SJCRH30 (cell line): ENCODE measurements around the gene KDM7A. TPM values are rescaled to one million over a fixed set of nuclear protein-coding genes. Genes with fewer than 3 reads are reported as not detected.
"Not testable (repeated sequence)": the region's sequence is repeated elsewhere in the genome, so short reads cannot be mapped to it uniquely, and the experiment has no call there.

Experiments used
- DNase-seq, 2 experiments: peaks; one replicate each; pipeline ENCODE4 v3.0.0-alpha.2; 2015 to 2020
- H3K27ac ChIP-seq: fragments of 250-450 bp; sonication (Bioruptor Pico); 2 replicates; pipeline ENCODE4 v1.5.1; 2020; ENCODE audit warnings: mild to moderate bottlenecking, moderate library complexity
- H3K27me3 ChIP-seq: fragments of 250-450 bp; sonication (Bioruptor Pico); 2 replicates; pipeline ENCODE4 v1.5.1; 2020; ENCODE audit warnings: mild to moderate bottlenecking, moderate library complexity
- H3K36me3 ChIP-seq: fragments of 250-450 bp; sonication (Bioruptor Pico); 2 replicates; pipeline ENCODE4 v1.5.1; 2020; ENCODE audit warnings: mild to moderate bottlenecking, moderate library complexity
- H3K4me1 ChIP-seq: fragments of 250-450 bp; sonication (Bioruptor Pico); 2 replicates; pipeline ENCODE4 v1.5.1; 2020; ENCODE audit warnings: mild to moderate bottlenecking, moderate library complexity
- H3K4me3 ChIP-seq: fragments of 250-450 bp; sonication (Bioruptor Pico); 2 replicates; pipeline ENCODE4 v1.5.1; 2020; ENCODE audit warnings: mild to moderate bottlenecking, moderate library complexity
- H3K9me3 ChIP-seq: fragments of 250-450 bp; sonication (Bioruptor Pico); replicated peaks from 2 replicates; pipeline ENCODE4 v1.5.1; 2020; ENCODE audit warnings: mild to moderate bottlenecking, moderate library complexity
- total RNA-seq: library from RNA; depleted of rRNA; stranded (reverse); fragments of >200 nt; shearing (Covaris generic); gene quantifications from 2 replicates; pipeline ENCODE4 v1.2.3, GENCODE V29; 2014

The KDM7A gene
- total RNA-seq, 1 experiment from 2014 or later, result 1.8 TPM

DNA sequence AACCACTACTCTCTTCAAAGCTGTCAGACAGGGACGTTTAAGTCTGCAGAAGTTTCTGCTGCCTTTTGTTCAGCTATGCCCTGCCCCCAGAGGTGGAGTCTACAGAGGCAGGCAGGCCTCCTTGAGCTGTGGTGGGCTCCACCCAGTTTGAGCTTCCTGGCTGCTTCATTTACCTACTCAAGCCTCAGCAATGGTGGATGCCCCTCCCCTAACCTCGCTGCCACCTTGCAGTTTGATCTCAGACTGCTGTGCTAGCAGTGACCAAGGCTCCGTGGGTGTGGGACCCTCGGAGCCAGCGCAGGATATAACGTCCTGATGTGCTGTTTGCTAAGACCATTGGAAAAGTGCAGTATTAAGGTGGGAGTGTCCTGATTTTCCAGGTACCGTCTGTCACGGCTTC, 68.0 kb downstream of the KDM7A start:
- not testable (repeated sequence) for H3K36me3 ChIP-seq, H3K4me1 ChIP-seq, H3K4me3 ChIP-seq, H3K27ac ChIP-seq, DNase-seq, H3K27me3 ChIP-seq, H3K9me3 ChIP-seq

DNA sequence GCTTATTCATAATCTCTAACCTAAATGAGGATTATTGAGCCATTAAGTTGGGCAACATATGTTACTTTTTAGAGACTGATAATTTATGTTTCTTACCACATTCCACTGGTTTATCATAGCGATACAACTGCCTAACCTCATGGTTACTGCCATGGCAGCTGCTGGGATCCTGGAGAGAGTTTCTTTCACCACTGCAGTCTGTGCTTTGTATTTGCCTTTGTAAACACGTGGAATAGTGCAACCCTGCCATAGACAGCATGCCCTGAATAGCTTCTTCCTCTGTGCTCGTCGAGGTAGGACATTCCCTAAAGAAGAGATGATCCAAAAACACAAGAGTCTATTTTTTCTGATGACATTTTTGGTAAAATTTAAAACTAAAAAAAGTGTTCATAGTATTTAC, 80.3 kb downstream of the KDM7A start:
- H3K4me1 ChIP-seq, result no peaks in the 10 kb centered on the region
- H3K27me3 ChIP-seq, result no peaks in the 10 kb centered on the region
- H3K36me3 ChIP-seq, result no peaks in the 10 kb centered on the region
- no peak overlapping the region for H3K27ac ChIP-seq
- no peak overlapping the region for H3K4me3 ChIP-seq
- H3K9me3 ChIP-seq, result no peaks in the 10 kb centered on the region
- no peak for DNase-seq

DNA sequence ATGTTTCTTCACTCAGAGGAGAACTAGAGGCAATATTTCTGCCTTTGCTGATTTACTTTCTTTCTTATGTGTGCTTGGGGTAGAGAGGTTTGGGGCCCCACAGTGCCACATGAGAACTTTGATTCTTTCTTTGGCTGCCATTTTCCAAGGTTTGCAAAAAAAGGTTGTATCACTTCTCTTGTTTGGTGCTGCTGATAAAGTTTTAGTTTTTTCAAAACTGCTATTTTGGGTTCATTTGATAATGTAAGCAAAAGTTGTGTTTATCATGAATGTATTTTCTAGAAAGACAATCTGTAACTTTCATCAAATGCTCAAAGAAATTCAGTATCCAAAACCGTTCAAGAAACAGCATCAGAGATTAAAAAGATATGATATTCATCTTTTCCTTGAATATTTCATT, 83.4 kb downstream of the KDM7A start:
- no peaks in the 10 kb centered on the region for H3K9me3 ChIP-seq
- no peak overlapping the region for H3K4me3 ChIP-seq
- DNase-seq, result no peak
- no peak overlapping the region for H3K27ac ChIP-seq
- H3K4me1 ChIP-seq, result no peaks in the 10 kb centered on the region
- no peaks in the 10 kb centered on the region for H3K36me3 ChIP-seq
- no peaks in the 10 kb centered on the region for H3K27me3 ChIP-seq

DNA sequence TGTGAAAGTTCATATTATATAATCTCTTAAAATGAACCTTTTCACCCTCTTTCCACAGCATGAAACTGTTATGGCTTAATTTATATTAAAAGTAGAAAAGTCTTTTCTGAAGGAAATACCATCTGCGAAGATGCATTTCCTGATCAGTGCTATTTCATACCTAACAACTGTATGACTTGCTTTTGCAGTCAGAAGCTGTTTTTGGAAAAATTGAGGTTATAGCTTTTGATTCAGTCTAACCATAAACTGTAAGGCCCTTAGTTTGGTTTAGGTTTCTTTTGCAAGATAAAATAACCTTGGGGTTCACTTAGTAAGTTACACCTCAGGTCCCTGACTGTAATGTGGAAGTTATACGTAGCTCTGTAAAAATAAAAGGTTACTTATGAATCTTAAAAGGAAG, 91.3 kb downstream of the KDM7A start:
- no peaks in the 10 kb centered on the region for H3K9me3 ChIP-seq
- no peak for DNase-seq
- H3K36me3 ChIP-seq, result no peaks in the 10 kb centered on the region
- no peaks in the 10 kb centered on the region for H3K27me3 ChIP-seq
- H3K4me3 ChIP-seq, result no peak overlapping the region
- no peaks in the 10 kb centered on the region for H3K4me1 ChIP-seq
- H3K27ac ChIP-seq, result no peak overlapping the region

DNA sequence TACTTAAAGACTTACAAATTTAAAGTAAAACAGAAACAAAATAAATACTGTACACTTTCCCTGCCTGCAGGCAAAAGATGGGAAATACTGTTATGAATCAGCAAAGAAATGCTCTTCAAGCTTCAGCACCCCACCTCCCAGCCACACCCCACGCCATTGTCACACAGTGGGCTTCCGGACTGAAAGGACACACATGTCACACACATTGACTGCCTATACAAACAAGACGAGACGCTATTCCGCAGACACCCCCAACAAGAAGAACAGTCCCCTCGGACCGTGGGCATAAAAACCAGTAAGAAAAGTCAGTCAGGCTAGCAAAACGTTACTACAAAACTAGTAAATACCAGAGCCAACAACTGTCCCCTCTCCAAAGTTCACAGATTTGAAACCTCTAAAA, 91.8 kb downstream of the KDM7A start:
- no peaks in the 10 kb centered on the region for H3K27me3 ChIP-seq
- H3K36me3 ChIP-seq, result no peaks in the 10 kb centered on the region
- H3K27ac ChIP-seq, result no peak overlapping the region
- no peak overlapping the region for H3K4me3 ChIP-seq
- no peak for DNase-seq
- no peaks in the 10 kb centered on the region for H3K9me3 ChIP-seq
- no peaks in the 10 kb centered on the region for H3K4me1 ChIP-seq

DNA sequence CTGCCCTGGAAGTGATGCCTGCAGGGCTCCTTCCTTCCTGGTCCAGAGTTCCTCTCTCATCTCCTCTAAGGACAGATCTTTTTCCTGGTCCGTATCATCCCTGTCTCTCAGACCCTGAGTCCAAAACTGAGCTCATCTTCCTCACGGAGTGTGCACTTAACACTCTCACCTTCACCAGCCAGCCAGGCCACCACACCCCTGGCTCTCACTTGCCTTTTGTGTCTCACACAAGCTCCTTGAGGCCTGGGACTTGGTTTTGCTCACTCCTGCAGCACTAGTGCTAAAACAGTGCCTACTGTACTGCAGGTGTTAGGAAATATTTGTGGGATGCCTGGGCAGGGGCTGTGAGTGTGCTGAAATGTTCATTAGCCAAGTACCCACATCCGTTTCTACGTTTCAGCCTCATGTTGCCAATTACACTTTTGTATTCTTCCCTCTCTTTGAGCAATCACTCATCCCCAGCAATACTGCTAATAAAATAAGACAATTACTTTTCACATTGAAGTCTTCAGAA, 92.6 kb downstream of the KDM7A start:
- H3K4me3 ChIP-seq, result no peak overlapping the region
- DNase-seq, result no peak
- H3K27ac ChIP-seq, result no peak overlapping the region

DNA sequence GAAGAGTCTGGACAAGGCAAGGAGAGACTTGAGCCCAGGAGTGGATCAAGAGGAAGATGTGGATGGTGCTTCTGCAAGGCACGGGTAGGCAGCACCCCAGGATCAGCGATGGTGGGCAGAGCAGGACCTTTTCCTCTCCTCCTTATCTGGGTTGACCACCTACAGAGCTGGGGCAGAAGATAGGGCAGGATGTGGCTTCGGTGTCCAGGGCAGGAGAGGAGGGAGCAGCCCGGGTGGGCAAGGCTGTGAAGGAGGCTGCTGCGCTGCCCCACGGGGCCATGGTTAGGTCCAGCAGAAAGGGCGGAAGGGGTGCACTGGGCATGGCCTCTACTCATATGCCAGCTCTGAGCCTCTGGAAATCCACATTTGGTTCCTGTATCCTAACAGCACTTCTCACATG, 94.0 kb downstream of the KDM7A start:
- Histone ChIP-seq H3K4me3 (no peak overlapping the region), H3K27ac (no peak overlapping the region), H3K36me3 (no peaks in the 10 kb centered on the region), H3K9me3 (no peaks in the 10 kb centered on the region), H3K27me3 (no peaks in the 10 kb centered on the region), H3K4me1 (no peaks in the 10 kb centered on the region)
- DNase-seq, result no peak

More for the DNA sequence above, 92.6 kb downstream of the KDM7A start:
- no peaks in the 10 kb centered on the region for H3K9me3 ChIP-seq
- H3K27me3 ChIP-seq, result no peaks in the 10 kb centered on the region
- no peaks in the 10 kb centered on the region for H3K4me1 ChIP-seq
- H3K36me3 ChIP-seq, result no peaks in the 10 kb centered on the region

DNA sequence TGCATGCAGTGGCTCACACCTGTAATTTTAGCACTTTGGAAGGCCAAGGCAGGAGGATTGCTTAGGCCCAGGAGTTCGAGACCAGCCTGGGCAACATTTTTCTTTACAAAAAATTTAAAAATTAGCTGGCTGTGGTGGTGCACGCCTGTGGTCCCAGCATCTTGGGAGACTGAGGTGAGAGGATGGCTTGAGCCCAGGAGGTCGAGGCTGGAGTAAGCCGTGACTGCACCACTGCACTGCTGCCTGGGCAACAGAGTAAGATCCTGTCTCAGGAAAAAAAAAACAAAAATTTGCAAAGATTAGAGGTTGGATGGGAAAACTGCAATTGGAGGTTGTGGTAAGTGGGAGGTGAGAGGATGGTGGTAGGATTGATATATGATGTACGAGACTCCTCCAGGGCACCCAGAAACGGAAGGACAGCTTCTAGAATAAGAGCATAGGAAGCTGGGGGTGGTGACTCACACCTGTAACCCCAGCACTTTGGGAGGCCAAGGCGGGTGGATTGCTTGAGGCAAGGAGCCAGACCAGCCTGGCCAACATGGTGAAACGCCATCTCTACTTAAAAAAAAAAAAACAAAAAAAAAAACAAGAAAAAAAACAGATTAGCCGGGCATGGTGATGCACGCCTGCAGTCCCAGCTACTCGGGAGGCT, 94.9 kb downstream of the KDM7A start:
- Histone ChIP-seq H3K9me3 (no peaks in the 10 kb centered on the region), H3K27me3 (no peaks in the 10 kb centered on the region), H3K4me1 (no peaks in the 10 kb centered on the region), H3K36me3 (no peaks in the 10 kb centered on the region), H3K4me3 (no peak overlapping the region), H3K27ac (no peak overlapping the region)
- no peak for DNase-seq

DNA sequence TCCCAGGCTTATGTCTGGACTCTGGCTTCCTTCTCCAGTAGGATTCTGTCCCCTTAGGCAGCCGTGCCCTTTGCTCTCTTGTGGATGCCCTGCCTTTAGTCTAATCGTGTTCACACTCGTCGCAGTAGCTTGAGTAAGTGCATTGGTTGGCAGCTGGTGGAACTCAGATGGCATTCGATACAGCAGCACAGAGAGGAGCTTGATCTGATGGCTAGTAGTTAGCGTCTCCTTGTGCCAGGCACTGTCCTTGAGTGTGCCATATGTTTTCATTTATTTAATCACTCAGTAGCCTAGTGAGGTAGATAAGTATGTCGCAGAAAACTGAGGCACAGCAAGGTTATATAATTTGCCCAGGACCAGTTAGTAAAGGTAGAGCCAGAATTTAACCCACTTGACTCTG, 95.9 kb downstream of the KDM7A start:
- no peaks in the 10 kb centered on the region for H3K4me1 ChIP-seq
- H3K9me3 ChIP-seq, result no peaks in the 10 kb centered on the region
- H3K36me3 ChIP-seq, result no peaks in the 10 kb centered on the region
- H3K27me3 ChIP-seq, result no peaks in the 10 kb centered on the region
- H3K4me3 ChIP-seq, result no peak overlapping the region
- H3K27ac ChIP-seq, result no peak overlapping the region
- DNase-seq, result no peak

DNA sequence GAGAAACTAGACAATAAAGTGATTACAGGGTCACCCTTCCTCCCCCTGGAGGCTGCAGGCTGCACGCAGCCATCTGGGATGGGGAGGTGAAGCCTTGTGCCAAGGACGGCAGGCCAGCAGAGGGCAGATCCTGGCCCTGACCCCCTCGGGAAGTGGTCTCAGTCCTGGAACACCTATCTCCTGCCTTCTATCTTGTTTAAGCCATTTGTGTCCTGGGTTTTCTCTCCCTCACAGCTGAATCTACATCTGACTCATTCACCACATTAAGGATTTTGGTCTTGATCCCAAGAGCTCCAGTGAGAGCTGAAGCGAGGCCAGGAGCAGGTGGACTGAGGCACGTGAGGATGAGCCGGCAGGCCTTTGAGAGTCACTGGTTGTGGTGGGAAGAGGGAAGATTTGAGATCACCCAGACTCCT, 97.7 kb downstream of the KDM7A start:
- no peak overlapping the region for H3K27ac ChIP-seq

DNA sequence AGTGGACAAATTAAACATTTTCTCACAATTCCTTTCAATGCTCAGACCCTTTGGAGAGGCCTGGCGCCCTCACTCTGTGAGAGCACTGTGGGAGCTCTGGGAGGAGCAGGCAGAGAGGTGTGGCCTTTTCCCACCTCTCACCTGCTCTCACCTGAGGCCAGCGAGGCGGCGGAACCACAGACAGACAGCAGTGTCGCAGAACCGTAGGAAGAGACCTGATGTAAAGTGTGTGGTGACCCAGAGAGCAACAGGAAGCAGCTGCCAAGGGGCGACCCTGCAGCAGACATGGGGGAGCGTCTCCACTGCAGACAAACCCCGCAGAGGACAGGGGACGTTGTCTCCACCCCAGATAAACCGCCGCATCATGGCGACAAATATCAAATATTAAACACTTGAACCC, 98.4 kb downstream of the KDM7A start:
- Histone ChIP-seq H3K36me3 (no peaks in the 10 kb centered on the region), H3K9me3 (no peaks in the 10 kb centered on the region), H3K27me3 (no peaks in the 10 kb centered on the region), H3K4me1 (no peaks in the 10 kb centered on the region), H3K4me3 (no peak overlapping the region), H3K27ac (no peak overlapping the region)
- no peak for DNase-seq

More for the DNA sequence above, 97.7 kb downstream of the KDM7A start:
- Histone ChIP-seq H3K9me3 (no peaks in the 10 kb centered on the region), H3K4me1 (no peaks in the 10 kb centered on the region), H3K4me3 (no peak overlapping the region), H3K27me3 (no peaks in the 10 kb centered on the region), H3K36me3 (no peaks in the 10 kb centered on the region)
- peak; percentile 14 to 39 for DNase-seq

DNA sequence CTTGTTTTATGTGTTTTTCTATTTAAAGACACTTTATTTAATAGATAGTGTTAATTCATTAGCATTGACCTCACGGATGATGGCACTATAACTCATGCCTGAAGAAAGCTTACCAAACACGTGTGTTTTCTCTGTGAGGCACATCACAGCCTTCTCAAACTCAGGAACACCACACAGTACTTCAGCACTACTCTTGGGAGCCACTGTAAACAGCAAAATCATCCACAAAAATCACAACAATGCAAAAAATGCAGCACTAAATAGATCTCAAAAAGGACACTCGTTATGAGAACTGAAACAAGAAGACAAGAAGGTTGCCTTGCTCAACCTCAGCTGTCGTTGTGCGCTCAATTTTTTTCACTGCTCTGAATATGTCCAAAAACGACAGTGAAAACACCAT, 102.0 kb downstream of the KDM7A start:
- Histone ChIP-seq H3K36me3 (no peaks in the 10 kb centered on the region), H3K4me3 (no peak overlapping the region), H3K9me3 (no peaks in the 10 kb centered on the region), H3K4me1 (no peaks in the 10 kb centered on the region), H3K27me3 (no peaks in the 10 kb centered on the region), H3K27ac (no peak overlapping the region)
- DNase-seq, result no peak

DNA sequence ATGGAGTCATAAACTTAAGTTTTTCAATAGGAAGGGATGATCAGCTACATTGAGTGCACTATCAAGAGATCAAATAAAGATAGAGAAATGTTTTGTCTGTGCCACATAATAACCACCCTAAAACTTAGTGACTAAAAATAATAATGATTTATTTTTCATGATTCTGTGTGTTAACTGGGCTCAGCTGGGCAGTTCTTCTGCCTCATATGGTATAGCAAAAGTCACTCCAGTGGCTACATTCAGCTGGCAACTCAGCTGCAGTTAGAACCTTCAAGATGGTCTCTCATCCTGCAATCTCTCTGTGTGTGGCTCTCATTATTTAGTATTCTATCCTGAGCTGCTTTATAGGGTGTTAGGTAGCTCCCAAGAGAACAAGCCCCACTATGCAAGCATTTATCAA, 106.2 kb downstream of the KDM7A start:
- no peak overlapping the region for H3K4me3 ChIP-seq
- H3K27me3 ChIP-seq, result no peaks in the 10 kb centered on the region
- H3K9me3 ChIP-seq, result peaks cover 10% of the 10 kb centered on the region; the same call in 1 of the 2 replicates
- H3K27ac ChIP-seq, result no peak overlapping the region
- no peak for DNase-seq
- H3K4me1 ChIP-seq, result no peaks in the 10 kb centered on the region
- H3K36me3 ChIP-seq, result no peaks in the 10 kb centered on the region

DNA sequence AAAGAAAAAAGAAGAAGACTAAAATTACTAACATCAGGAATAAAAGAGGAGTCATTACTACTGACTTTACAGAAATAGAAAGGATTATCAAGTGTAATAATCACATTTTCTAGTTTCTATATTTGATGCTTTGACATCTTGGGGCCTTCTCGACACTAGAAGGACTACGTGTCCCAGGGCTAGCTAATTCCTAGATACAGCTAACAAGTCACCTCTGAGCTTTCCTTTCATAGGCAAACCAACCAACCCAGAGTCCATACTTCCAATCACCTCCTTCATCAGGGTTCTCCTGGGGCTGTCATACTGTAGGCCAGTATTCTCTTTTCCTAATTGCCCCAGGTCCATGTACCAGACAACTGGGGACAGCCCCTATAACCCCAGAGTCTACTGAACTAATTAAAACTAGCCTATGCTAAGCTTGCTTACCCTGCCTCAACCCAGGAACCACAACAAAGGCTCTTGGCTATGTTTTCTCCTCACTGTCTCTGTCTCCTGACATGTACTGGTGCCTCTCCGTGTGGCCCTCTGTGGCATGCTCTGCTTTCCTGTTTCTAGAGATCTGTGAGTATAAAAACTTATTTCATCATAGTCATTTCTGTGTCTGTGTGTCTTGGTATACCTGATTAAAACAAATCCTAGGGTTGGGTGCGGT, 107.4 kb downstream of the KDM7A start:
- no peak overlapping the region for H3K27ac ChIP-seq
- no peaks in the 10 kb centered on the region for H3K27me3 ChIP-seq
- no peak for DNase-seq
- no peak overlapping the region for H3K4me3 ChIP-seq
- peaks cover 10% of the 10 kb centered on the region; the same call in 1 of the 2 replicates for H3K9me3 ChIP-seq
- H3K36me3 ChIP-seq, result no peaks in the 10 kb centered on the region
- H3K4me1 ChIP-seq, result no peaks in the 10 kb centered on the region

DNA sequence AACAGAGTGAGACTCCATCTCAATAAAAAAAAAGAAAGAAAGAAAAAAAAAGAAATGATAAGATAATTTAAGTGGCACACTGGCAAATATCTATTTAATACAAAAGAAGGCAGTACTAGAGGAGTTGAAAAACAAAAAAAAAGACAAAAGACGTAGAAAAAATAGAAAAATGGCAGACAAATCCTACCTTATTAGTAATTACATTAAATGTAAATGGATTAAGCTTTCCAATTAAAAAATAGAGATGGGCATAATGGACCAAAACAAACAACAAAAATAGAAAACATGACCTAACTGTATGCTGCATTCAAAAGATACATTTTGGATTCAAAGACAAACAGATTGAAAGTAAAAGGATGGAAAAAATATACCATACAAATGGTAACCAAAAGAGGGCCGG, 108.8 kb downstream of the KDM7A start:
- Histone ChIP-seq H3K4me1 (no peaks in the 10 kb centered on the region), H3K27me3 (no peaks in the 10 kb centered on the region), H3K9me3 (peaks cover 10% of the 10 kb centered on the region; the same call in 1 of the 2 replicates)

DNA sequence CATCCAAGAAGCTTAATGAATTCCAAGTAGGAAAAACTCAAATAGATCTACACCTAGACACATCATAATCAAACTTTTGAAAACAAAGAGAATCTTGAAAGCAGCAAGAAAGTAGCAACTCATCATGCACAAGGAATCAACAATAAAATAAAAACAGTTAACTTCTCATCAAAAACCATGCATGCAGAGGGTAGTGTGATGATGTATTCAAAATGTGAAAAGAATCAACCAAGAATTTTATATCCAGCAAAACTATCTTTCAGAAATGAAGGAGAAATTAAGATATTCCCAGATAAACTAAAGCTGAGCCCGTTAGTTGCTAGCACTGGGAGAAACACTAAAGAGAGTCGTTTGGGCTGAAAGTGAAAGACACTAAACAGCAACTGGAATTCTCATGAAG, 109.7 kb downstream of the KDM7A start:
- Histone ChIP-seq H3K9me3 (peaks cover 10% of the 10 kb centered on the region; the same call in 1 of the 2 replicates), H3K27ac (no peak overlapping the region), H3K4me3 (no peak overlapping the region), H3K27me3 (no peaks in the 10 kb centered on the region), H3K4me1 (no peaks in the 10 kb centered on the region), H3K36me3 (no peaks in the 10 kb centered on the region)
- no peak for DNase-seq

More for the DNA sequence above, 108.8 kb downstream of the KDM7A start:
- no peaks in the 10 kb centered on the region for H3K36me3 ChIP-seq
- no peak for DNase-seq
- no peak overlapping the region for H3K4me3 ChIP-seq
- no peak overlapping the region for H3K27ac ChIP-seq
